ENCODE measurements around the gene HS2ST1. TPM values are rescaled to one million over a fixed set of nuclear protein-coding genes. Genes with fewer than 3 reads are reported as not detected.

Gene HS2ST1
- total RNA-seq, 1 donor from 2014 or later = 19.0 TPM

GRCh38 chr1:87132284-87132870 lies 217.9 kb downstream of the HS2ST1 start:
- no peak for FAIRE-seq
- no peak for TF ChIP-seq CTCF (IDR thresholded peaks at IDR 0.05; ENCODE audit: insufficient read depth, low read length, severe bottlenecking)
- peak overlapping the region; percentile 44 for H3K4me3 ChIP-seq (ENCODE audit: low read depth, low read length)
- H3K27me3 ChIP-seq (ENCODE audit: control insufficient read depth, insufficient read depth, low read length) = no peaks in the 10 kb centered on the region
- no peaks in the 10 kb centered on the region for H3K36me3 ChIP-seq (ENCODE audit: control insufficient read depth, insufficient read depth, low read length)
- no peak for DNase-seq (ENCODE audit: low read depth)

GRCh38 chr1:87134061-87134460 lies 219.6 kb downstream of the HS2ST1 start:
- TF ChIP-seq CTCF (IDR thresholded peaks at IDR 0.05; ENCODE audit: insufficient read depth, low read length, severe bottlenecking) = no peak
- no peak for FAIRE-seq
- Histone ChIP-seq H3K4me3 (ENCODE audit: low read depth, low read length) (no peak overlapping the region), H3K36me3 (ENCODE audit: control insufficient read depth, insufficient read depth, low read length) (no peaks in the 10 kb centered on the region), H3K27me3 (ENCODE audit: control insufficient read depth, insufficient read depth, low read length) (no peaks in the 10 kb centered on the region)
- no peak for DNase-seq (ENCODE audit: low read depth)

- no peaks in the 10 kb centered on the region for H3K36me3 ChIP-seq (ENCODE audit: control insufficient read depth, insufficient read depth, low read length)
- DNase-seq (ENCODE audit: low read depth) (no peak), FAIRE-seq (no peak)
- TF ChIP-seq CTCF (IDR thresholded peaks at IDR 0.05; ENCODE audit: insufficient read depth, low read length, severe bottlenecking) = no peak
- H3K4me3 ChIP-seq (ENCODE audit: low read depth, low read length) = no peak overlapping the region
- no peaks in the 10 kb centered on the region for H3K27me3 ChIP-seq (ENCODE audit: control insufficient read depth, insufficient read depth, low read length)
These were observed 220.3 kb downstream of the HS2ST1 start for GRCh38 chr1:87134625-87135328.

- FAIRE-seq (no peak), DNase-seq (ENCODE audit: low read depth) (no peak)
- H3K4me3 ChIP-seq (ENCODE audit: low read depth, low read length) = no peak overlapping the region
- H3K36me3 ChIP-seq (ENCODE audit: control insufficient read depth, insufficient read depth, low read length) = no peaks in the 10 kb centered on the region
- H3K27me3 ChIP-seq (ENCODE audit: control insufficient read depth, insufficient read depth, low read length) = no peaks in the 10 kb centered on the region
- no peak for TF ChIP-seq CTCF (IDR thresholded peaks at IDR 0.05; ENCODE audit: insufficient read depth, low read length, severe bottlenecking)
These were observed 220.9 kb downstream of the HS2ST1 start for GRCh38 chr1:87135329-87135712.

GRCh38 chr1:87136607-87137341 lies 222.3 kb downstream of the HS2ST1 start:
- TF ChIP-seq CTCF (IDR thresholded peaks at IDR 0.05; ENCODE audit: insufficient read depth, low read length, severe bottlenecking) = no peak
- Histone ChIP-seq H3K4me3 (ENCODE audit: low read depth, low read length) (no peak overlapping the region), H3K36me3 (ENCODE audit: control insufficient read depth, insufficient read depth, low read length) (no peaks in the 10 kb centered on the region), H3K27me3 (ENCODE audit: control insufficient read depth, insufficient read depth, low read length) (no peaks in the 10 kb centered on the region)
- FAIRE-seq = no peak
- no peak for DNase-seq (ENCODE audit: low read depth)
